PC-9 (cell line): ENCODE measurements around the gene FAM32A. TPM values are rescaled to one million over a fixed set of nuclear protein-coding genes. Genes with fewer than 3 reads are reported as not detected.

Source experiments
- BruUV-seq: library from RNA; stranded (reverse); fragments of 400-500 nt; replicated peaks from 2 replicates; lab custom pipeline; 2021; lab: Mats Ljungman, UMichigan
- CTCF ChIA-PET: fragments of 300-600 bp; sonication (Branson Sonifier 250); formaldehyde crosslinking; loops from one replicate; lab custom pipeline; 2022; ENCODE audit warnings: antibody characterized with exemption; lab: Charles Lee
- POLR2A ChIA-PET: fragments of 300-600 bp; sonication (Branson Sonifier 250); formaldehyde crosslinking; loops from one replicate; lab custom pipeline; 2022; ENCODE audit warnings: antibody characterized with exemption; ENCODE audit not compliant: unreplicated experiment; lab: Charles Lee
- DNase-seq, 2 experiments: peaks; one replicate each; pipeline versions ENCODE4 v3.0.0 to v3.0.0-alpha.2; 2015 to 2022; ENCODE audit warnings: mixed read lengths in 1 of 2
- H2AFZ ChIP-seq: fragments of 200-600 bp; sonication (generic); 2 replicates; pipeline ENCODE4 v1.8.1; 2017; ENCODE audit warnings: antibody characterized with exemption
- H3F3A ChIP-seq: fragments of 200-600 bp; sonication (generic); 2 replicates; pipeline ENCODE4 v1.8.1; 2017; ENCODE audit warnings: antibody characterized with exemption, mild to moderate bottlenecking, low read depth; ENCODE audit not compliant: insufficient read depth
- H3K27ac ChIP-seq: fragments of 200-600 bp; sonication (generic); 2 replicates; pipeline ENCODE4 v1.6.1; 2016; ENCODE audit warnings: mixed run types
- H3K27me3 ChIP-seq: fragments of 200-600 bp; sonication (generic); 2 replicates; pipeline ENCODE4 v1.6.1; 2016; ENCODE audit warnings: low read depth, mixed run types; ENCODE audit not compliant: insufficient read depth
- H3K36me3 ChIP-seq: fragments of 200-600 bp; sonication (generic); 2 replicates; pipeline ENCODE4 v1.6.1; 2016; ENCODE audit warnings: low read depth, mixed run types
- H3K4me1 ChIP-seq: fragments of 200-600 bp; sonication (generic); replicated peaks from 2 replicates; pipeline ENCODE4 v1.6.1; 2016; ENCODE audit warnings: mixed run types; ENCODE audit not compliant: insufficient read depth
- H3K4me2 ChIP-seq: fragments of 200-600 bp; sonication (generic); 2 replicates; pipeline ENCODE4 v1.6.1; 2017; ENCODE audit warnings: mixed run types
- H3K4me3 ChIP-seq: fragments of 200-600 bp; sonication (generic); 2 replicates; pipeline ENCODE4 v1.6.1; 2016; ENCODE audit warnings: mixed run types
- H3K79me2 ChIP-seq: fragments of 200-600 bp; sonication (generic); 2 replicates; pipeline ENCODE4 v1.6.1; 2017; ENCODE audit warnings: low read depth, mixed run types
- H3K9me2 ChIP-seq: fragments of 200-600 bp; sonication (generic); 2 replicates; pipeline ENCODE4 v1.8.1; 2017; ENCODE audit warnings: mild to moderate bottlenecking; ENCODE audit not compliant: insufficient read depth
- H3K9me3 ChIP-seq: fragments of 200-600 bp; sonication (generic); 2 replicates; pipeline ENCODE4 v1.8.1; 2016; ENCODE audit warnings: low read depth; ENCODE audit not compliant: insufficient read depth
- H4K20me1 ChIP-seq: fragments of 200-600 bp; sonication (generic); 2 replicates; pipeline ENCODE4 v1.8.1; 2017; ENCODE audit not compliant: insufficient read depth
- EZH2 ChIP-seq: fragments of 200-600 bp; sonication (generic); IDR thresholded peaks from 2 replicates; pipeline ENCODE4 v1.8.0; 2017; ENCODE audit warnings: antibody characterized with exemption, low read depth
- intact Hi-C: fragments of 100-400 bp; cut with micrococcal nuclease; formaldehyde crosslinking; loops from one replicate; pipeline ENCODE4 v1.10.0; 2022; ENCODE audit not compliant: unreplicated experiment
- total RNA-seq: library from RNA; stranded (reverse); gene quantifications from 2 replicates; pipeline ENCODE4 v1.2.3, GENCODE V29; 2021
- TF ChIP-seq, protein P1 (sequence below): fragments of 200-600 bp; sonication (generic); conservative IDR thresholded peaks from 2 replicates; pipeline ENCODE4 v1.6.1; 2017; ENCODE audit warnings: mixed run types, antibody characterized with exemption, mild to moderate bottlenecking, moderate library complexity

Gene FAM32A
- total RNA-seq, 1 experiment from 2014 or later: 66.5 TPM

DNA sequence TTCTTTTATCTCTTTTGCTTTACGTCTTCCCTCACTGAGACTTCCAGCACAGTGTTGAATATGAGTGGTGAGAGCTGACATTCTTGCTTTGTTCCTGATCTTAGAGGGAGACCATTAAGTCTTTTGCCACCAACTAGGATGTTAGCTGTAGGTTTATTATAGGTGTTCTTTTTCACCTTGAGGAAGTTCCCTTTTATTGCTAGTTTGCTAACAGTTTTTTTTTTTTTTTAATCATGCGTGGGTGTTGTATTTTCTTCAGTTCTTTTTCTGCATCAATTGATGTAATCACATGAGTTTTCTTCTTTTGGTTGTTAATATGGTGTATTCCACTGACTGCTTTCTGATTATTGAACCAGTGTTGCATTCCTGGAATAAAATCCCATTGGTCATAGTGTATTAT, 33.6 kb downstream of the FAM32A start:
- Histone ChIP-seq H3K27ac (no peak overlapping the region), H3K36me3 (peaks cover 41% of the 10 kb centered on the region), H3K79me2 (no peaks in the 10 kb centered on the region), H3K4me2 (no peak overlapping the region), H4K20me1 (peaks cover under 1% of the 10 kb centered on the region; the same call in 1 of the 2 replicates), H3F3A (peaks cover 5% of the 10 kb centered on the region; the same call in 1 of the 2 replicates), H3K9me3 (peaks cover 33% of the 10 kb centered on the region), H3K9me2 (no peaks in the 10 kb centered on the region), H3K27me3 (no peaks in the 10 kb centered on the region), H2AFZ (no peak overlapping the region), H3K4me1 (no peaks in the 10 kb centered on the region), H3K4me3 (no peak overlapping the region)
- CTCF ChIA-PET: no interaction called here
- POLR2A ChIA-PET: no interaction called here
- TF ChIP-seq EZH2: no peak
- TF ChIP-seq, protein P1, sequence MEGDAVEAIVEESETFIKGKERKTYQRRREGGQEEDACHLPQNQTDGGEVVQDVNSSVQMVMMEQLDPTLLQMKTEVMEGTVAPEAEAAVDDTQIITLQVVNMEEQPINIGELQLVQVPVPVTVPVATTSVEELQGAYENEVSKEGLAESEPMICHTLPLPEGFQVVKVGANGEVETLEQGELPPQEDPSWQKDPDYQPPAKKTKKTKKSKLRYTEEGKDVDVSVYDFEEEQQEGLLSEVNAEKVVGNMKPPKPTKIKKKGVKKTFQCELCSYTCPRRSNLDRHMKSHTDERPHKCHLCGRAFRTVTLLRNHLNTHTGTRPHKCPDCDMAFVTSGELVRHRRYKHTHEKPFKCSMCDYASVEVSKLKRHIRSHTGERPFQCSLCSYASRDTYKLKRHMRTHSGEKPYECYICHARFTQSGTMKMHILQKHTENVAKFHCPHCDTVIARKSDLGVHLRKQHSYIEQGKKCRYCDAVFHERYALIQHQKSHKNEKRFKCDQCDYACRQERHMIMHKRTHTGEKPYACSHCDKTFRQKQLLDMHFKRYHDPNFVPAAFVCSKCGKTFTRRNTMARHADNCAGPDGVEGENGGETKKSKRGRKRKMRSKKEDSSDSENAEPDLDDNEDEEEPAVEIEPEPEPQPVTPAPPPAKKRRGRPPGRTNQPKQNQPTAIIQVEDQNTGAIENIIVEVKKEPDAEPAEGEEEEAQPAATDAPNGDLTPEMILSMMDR: no peak
- intact Hi-C loops: no loop called here
- no TSS peak for BruUV-seq
- no peak for DNase-seq

DNA sequence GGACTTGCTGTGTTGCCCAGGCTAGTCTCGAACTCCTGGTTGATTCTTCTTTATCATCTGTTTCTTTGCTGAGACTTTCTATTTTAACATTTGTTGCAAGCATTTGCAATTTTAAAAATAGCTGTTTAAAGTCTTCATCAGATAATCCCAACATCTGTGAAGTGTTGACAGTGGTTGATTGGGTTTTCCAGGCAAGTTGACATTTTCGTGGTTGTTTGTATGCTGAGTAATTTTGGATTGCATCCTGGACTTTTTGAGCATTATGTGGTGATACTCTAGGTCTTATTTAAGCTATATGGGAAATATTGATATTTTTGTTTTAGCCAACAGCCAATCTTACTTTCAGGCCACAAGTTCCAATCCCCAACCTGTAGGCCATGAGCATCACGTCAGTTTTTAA, 37.6 kb downstream of the FAM32A start:
- Histone ChIP-seq H2AFZ (no peak overlapping the region), H3K9me2 (no peaks in the 10 kb centered on the region), H3F3A (peaks cover 5% of the 10 kb centered on the region; the same call in 1 of the 2 replicates), H3K4me3 (no peak overlapping the region), H3K36me3 (peaks cover 41% of the 10 kb centered on the region), H3K9me3 (peaks cover 33% of the 10 kb centered on the region), H3K79me2 (no peaks in the 10 kb centered on the region), H3K4me2 (no peak overlapping the region), H4K20me1 (no peaks in the 10 kb centered on the region), H3K27ac (no peak overlapping the region), H3K4me1 (no peaks in the 10 kb centered on the region), H3K27me3 (no peaks in the 10 kb centered on the region)
- intact Hi-C loops: no loop called here
- TF ChIP-seq, protein P1: no peak
- TF ChIP-seq EZH2: no peak
- DNase-seq: no peak
- no TSS peak for BruUV-seq
- ChIA-PET CTCF (no interaction called here), POLR2A (no interaction called here)

DNA sequence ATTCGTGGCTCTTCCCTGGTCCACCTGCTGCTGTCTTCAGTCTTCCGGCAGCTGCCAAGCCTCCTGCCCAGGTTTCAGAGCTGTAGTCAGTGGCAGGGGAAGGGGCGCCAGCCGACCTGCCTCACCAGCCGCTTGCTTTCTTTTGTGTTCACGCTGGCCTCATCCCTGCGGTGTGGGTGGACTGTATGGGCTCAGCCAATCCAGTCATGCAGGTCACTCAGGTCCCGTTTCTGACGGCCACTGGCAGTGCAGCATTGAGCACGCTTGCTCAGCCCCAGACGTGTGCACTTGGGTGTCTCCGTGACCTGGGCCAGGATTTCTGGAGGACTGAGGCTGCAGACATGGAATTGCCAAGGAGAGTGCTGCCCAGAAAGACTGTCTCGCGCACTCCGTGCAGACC, 38.5 kb downstream of the FAM32A start:
- BruUV-seq: no TSS peak
- no peaks in the 10 kb centered on the region for H3K9me2 ChIP-seq
- TF ChIP-seq, protein P1: no peak
- TF ChIP-seq EZH2: no peak
- H3K4me3 ChIP-seq: no peak overlapping the region
- H3K79me2 ChIP-seq: no peaks in the 10 kb centered on the region
- H2AFZ ChIP-seq: no peak overlapping the region
- H3K27ac ChIP-seq: no peak overlapping the region
- CTCF ChIA-PET: no interaction called here
- POLR2A ChIA-PET: no interaction called here
- H3K9me3 ChIP-seq: peaks cover 32% of the 10 kb centered on the region
- peaks cover 38% of the 10 kb centered on the region for H3K36me3 ChIP-seq
- no peak overlapping the region for H3K4me2 ChIP-seq
- H3K4me1 ChIP-seq: no peaks in the 10 kb centered on the region
- no peaks in the 10 kb centered on the region for H3K27me3 ChIP-seq
- peaks cover 5% of the 10 kb centered on the region; the same call in 1 of the 2 replicates for H3F3A ChIP-seq
- intact Hi-C loops: no loop called here
- H4K20me1 ChIP-seq: no peaks in the 10 kb centered on the region
- DNase-seq: no peak
